HL-60 (cell line): ENCODE results near the gene SLC17A3.

Experiments
- DNase-seq, 2 experiments: peaks; one replicate each; pipeline ENCODE4 v3.0.0-alpha.2; 2010 to 2020; ENCODE audit warnings: low read depth in 1 of 2, low spot score in 1 of 2
- H3K27ac ChIP-seq: fragments of 250-450 bp; sonication (Bioruptor Pico); replicated peaks from 2 replicates; pipeline ENCODE4 v1.5.1; 2020; ENCODE audit warnings: mild to moderate bottlenecking, moderate library complexity
- H3K27me3 ChIP-seq: fragments of 250-450 bp; sonication (Bioruptor Pico); 2 replicates; pipeline ENCODE4 v1.5.1; 2021; ENCODE audit warnings: mild to moderate bottlenecking, moderate library complexity; ENCODE audit not compliant: insufficient read depth, poor library complexity, severe bottlenecking
- H3K4me3 ChIP-seq: replicated peaks from 2 replicates; pipeline ENCODE4 v1.5.1; 2011; ENCODE audit warnings: mild to moderate bottlenecking, control low read depth, low read length; ENCODE audit not compliant: insufficient read depth
- GABPA ChIP-seq: IDR thresholded peaks from 2 replicates; pipeline ENCODE4 v1.6.1; 2012; ENCODE audit warnings: low read depth
- POLR2AphosphoS5 ChIP-seq: IDR thresholded peaks from 2 replicates; pipeline ENCODE4 v1.6.1; 2012; ENCODE audit warnings: low read depth
- SPI1 ChIP-seq: IDR thresholded peaks from 2 replicates; pipeline ENCODE4 v1.6.1; 2012; ENCODE audit warnings: low read depth, mild to moderate bottlenecking, borderline replicate concordance
- TF ChIP-seq, protein P1 (sequence below): IDR thresholded peaks from 2 replicates; pipeline ENCODE4 v1.6.1; 2012; ENCODE audit warnings: low read depth; ENCODE audit not compliant: insufficient replicate concordance
- TF ChIP-seq, protein P2 (sequence below): IDR thresholded peaks from one replicate; pipeline ENCODE4 v1.5.1; 2011; ENCODE audit warnings: low read length, control low read depth, inconsistent platforms; ENCODE audit not compliant: insufficient read depth

Gene SLC17A3

DNA sequence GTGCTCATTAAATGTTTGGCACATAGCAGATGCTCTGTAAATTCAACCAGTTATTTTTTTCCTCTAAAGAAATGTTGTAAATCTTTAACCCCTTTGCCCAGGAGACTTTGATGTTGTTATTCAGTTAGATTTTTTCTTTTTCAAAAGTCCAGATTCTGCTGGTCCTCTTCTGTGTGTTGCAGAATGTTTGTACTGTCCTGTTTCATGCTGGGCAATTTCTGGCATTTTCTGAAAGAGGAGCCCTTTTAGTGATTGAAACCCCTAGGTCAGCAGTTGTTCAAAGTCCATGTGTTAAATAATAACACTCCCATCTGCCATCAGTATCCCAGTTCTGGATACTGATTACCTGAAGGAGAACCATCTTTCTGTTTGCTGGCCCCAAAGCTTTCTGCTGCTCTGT is 40.9 kb downstream of the SLC17A3 start:
- DNase-seq: no peak
- Histone ChIP-seq H3K27ac (no peak overlapping the region), H3K27me3 (no peaks in the 10 kb centered on the region), H3K4me3 (no peak overlapping the region)
- TF ChIP-seq, protein P1, sequence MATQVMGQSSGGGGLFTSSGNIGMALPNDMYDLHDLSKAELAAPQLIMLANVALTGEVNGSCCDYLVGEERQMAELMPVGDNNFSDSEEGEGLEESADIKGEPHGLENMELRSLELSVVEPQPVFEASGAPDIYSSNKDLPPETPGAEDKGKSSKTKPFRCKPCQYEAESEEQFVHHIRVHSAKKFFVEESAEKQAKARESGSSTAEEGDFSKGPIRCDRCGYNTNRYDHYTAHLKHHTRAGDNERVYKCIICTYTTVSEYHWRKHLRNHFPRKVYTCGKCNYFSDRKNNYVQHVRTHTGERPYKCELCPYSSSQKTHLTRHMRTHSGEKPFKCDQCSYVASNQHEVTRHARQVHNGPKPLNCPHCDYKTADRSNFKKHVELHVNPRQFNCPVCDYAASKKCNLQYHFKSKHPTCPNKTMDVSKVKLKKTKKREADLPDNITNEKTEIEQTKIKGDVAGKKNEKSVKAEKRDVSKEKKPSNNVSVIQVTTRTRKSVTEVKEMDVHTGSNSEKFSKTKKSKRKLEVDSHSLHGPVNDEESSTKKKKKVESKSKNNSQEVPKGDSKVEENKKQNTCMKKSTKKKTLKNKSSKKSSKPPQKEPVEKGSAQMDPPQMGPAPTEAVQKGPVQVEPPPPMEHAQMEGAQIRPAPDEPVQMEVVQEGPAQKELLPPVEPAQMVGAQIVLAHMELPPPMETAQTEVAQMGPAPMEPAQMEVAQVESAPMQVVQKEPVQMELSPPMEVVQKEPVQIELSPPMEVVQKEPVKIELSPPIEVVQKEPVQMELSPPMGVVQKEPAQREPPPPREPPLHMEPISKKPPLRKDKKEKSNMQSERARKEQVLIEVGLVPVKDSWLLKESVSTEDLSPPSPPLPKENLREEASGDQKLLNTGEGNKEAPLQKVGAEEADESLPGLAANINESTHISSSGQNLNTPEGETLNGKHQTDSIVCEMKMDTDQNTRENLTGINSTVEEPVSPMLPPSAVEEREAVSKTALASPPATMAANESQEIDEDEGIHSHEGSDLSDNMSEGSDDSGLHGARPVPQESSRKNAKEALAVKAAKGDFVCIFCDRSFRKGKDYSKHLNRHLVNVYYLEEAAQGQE: no peak
- no peak for TF ChIP-seq POLR2AphosphoS5

DNA sequence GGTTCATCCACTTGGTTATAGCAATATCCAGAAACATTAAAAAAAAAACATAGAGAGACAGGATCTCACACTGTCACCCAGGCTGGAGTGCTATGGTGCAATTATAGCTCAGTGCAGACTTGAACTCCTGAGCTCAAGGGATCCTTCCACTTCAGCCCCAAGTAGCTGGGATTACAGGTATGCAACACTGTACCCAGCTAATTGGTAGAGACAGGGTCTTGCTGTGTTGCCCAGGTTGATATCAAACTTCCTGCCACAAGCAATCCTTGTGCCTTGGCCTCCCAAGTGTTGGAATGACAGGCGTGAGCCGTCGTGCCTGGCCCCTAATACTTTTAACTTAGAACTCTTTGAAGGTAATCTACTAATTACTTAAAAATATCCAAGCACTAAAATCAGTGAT is 41.4 kb downstream of the SLC17A3 start:
- no peak overlapping the region for H3K27ac ChIP-seq
- no peaks in the 10 kb centered on the region for H3K27me3 ChIP-seq
- H3K4me3 ChIP-seq: no peak overlapping the region
- no peak for TF ChIP-seq POLR2AphosphoS5
- TF ChIP-seq, protein P2, sequence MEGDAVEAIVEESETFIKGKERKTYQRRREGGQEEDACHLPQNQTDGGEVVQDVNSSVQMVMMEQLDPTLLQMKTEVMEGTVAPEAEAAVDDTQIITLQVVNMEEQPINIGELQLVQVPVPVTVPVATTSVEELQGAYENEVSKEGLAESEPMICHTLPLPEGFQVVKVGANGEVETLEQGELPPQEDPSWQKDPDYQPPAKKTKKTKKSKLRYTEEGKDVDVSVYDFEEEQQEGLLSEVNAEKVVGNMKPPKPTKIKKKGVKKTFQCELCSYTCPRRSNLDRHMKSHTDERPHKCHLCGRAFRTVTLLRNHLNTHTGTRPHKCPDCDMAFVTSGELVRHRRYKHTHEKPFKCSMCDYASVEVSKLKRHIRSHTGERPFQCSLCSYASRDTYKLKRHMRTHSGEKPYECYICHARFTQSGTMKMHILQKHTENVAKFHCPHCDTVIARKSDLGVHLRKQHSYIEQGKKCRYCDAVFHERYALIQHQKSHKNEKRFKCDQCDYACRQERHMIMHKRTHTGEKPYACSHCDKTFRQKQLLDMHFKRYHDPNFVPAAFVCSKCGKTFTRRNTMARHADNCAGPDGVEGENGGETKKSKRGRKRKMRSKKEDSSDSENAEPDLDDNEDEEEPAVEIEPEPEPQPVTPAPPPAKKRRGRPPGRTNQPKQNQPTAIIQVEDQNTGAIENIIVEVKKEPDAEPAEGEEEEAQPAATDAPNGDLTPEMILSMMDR: no peak
- TF ChIP-seq SPI1: no peak
- no peak for DNase-seq

DNA sequence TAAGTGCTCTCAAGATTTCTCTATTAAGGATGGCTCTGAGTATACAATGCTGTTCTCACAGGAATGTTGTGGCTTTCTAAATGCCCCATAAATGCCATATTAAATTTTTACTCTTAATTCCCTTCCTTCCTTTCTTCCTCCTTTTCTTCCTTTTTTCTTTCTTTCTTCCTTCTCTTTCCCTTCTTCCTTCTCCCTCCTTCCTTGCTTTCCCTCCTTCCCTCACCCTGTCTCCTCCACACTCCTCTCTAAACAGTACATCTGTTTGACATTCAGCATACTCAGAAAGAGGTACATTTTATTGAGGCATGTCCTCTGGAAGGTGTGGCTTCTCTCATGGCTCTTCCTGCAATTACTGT is 41.8 kb downstream of the SLC17A3 start:
- no peak for DNase-seq
- TF ChIP-seq POLR2AphosphoS5 (no peak), SPI1 (no peak), GABPA (no peak)
- TF ChIP-seq, protein P2: no peak
- TF ChIP-seq, protein P1: no peak
- no peaks in the 10 kb centered on the region for H3K27me3 ChIP-seq
- no peak overlapping the region for H3K4me3 ChIP-seq
- no peak overlapping the region for H3K27ac ChIP-seq

DNA sequence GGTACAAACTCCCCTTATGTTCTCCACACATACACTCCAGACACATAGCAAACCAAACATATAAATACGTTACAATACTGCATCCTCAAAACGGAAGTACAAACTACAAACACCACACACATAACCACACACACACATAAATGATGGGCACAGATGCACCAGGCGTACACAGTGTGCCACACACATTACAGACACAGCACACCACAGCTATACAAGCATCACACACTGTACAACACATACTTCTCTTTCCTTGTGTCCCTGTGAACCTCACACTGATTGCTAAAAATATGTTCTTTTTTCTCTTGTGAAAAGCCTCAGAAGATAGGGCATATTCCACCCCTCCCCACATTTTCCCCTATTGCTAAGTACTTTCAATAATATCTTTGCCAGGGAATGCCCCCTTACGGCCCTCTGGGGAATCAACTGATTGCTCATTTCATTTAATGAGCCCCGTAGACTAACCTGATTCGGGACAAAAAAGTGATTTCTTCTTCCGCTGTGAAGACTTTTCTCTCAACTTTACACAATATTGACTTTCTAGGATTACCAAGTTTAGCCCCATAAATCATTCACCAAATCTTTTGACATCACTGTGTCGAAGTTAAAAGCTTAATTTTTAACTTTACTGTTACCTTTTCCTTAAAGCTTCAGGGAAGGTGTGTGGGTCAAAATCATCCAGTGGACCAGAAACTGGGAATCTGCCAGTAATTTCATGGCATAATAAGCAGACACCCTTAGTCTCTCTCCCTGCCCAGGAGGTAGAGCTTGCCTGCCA is 42.3 kb downstream of the SLC17A3 start, which contains the start of gene SLC17A1:
SLC17A1 (minus strand) TSS at position 521 of the 775 bp plus-strand sequence. CDS start 1,495 bp downstream, outside the sequence.
- Histone ChIP-seq H3K27ac (no peak within 1 kb of the TSS), H3K27me3 (no peaks in the 10 kb centered on the region), H3K4me3 (no peak within 1 kb of the TSS)
- no peak for TF ChIP-seq GABPA
- TF ChIP-seq, protein P2: no peak
- TF ChIP-seq, protein P1: no peak
- no peak for TF ChIP-seq POLR2AphosphoS5
- no peak for TF ChIP-seq SPI1
- DNase-seq: no peak
